IMR-90 (cell line): Measurements from ENCODE around the gene RMC1. TPM values are rescaled to one million over a fixed set of nuclear protein-coding genes. Genes with fewer than 3 reads are reported as not detected.

Experiments
- ATAC-seq: fragments of 200-7000 bp; cut with Tn5 transposase; 2 replicates; pipeline ENCODE4 v1.9.1; 2020; ENCODE audit warnings: low read depth, mild to moderate bottlenecking, moderate library complexity
- BruUV-seq: library from RNA; stranded (reverse); fragments of 400-500 nt; replicated peaks from 2 replicates; lab custom pipeline; 2021; lab: Mats Ljungman, UMichigan
- CTCF ChIA-PET: fragments of 300-600 bp; formaldehyde crosslinking; extraction: SDS; loops from one replicate; lab custom pipeline; 2021; ENCODE audit warnings: antibody characterized with exemption; lab: Yijun Ruan, JAX
- POLR2A ChIA-PET: fragments of 300-600 bp; sonication (Branson Sonifier 250); formaldehyde crosslinking; loops from one replicate; lab custom pipeline; 2022; ENCODE audit warnings: antibody characterized with exemption; ENCODE audit not compliant: unreplicated experiment; lab: Charles Lee
- DNase-seq: peaks from one replicate; pipeline ENCODE4 v3.0.0; 2013
- H2AFZ ChIP-seq: replicated peaks from 2 replicates; pipeline ENCODE3; 2013; ENCODE audit warnings: low read length, mild to moderate bottlenecking; ENCODE audit not compliant: poor library complexity
- H2AK5ac ChIP-seq: 2 replicates; pipeline ENCODE4 v1.6.1; 2013; ENCODE audit warnings: low read depth, low read length, inconsistent platforms
- H2AK9ac ChIP-seq: replicated peaks from 2 replicates; pipeline ENCODE3; 2013; ENCODE audit warnings: mild to moderate bottlenecking, low read depth, low read length, moderate library complexity; ENCODE audit not compliant: poor library complexity
- H2BK120ac ChIP-seq: 2 replicates; pipeline ENCODE4 v1.6.1; 2013; ENCODE audit warnings: low read depth, low read length, inconsistent platforms
- H2BK15ac ChIP-seq: 3 replicates; pipeline ENCODE4 v1.6.1; 2013; ENCODE audit warnings: low read depth, low read length, inconsistent platforms
- H2BK20ac ChIP-seq: 2 replicates; pipeline ENCODE4 v1.6.1; 2013; ENCODE audit warnings: low read depth, mild to moderate bottlenecking, inconsistent platforms, low read length, moderate library complexity
- H2BK5ac ChIP-seq: 2 replicates; pipeline ENCODE4 v1.6.1; 2013; ENCODE audit warnings: mild to moderate bottlenecking, low read depth, low read length, inconsistent platforms; ENCODE audit not compliant: poor library complexity, severe bottlenecking
- H3K14ac ChIP-seq: replicated peaks from 2 replicates; pipeline ENCODE4 v1.6.1; 2013; ENCODE audit warnings: low read depth, low read length, inconsistent platforms
- H3K18ac ChIP-seq: 2 replicates; pipeline ENCODE4 v1.6.1; 2013; ENCODE audit warnings: low read depth, low read length, control low read depth
- H3K23ac ChIP-seq: 2 replicates; pipeline ENCODE4 v1.6.1; 2013; ENCODE audit warnings: low read depth, low read length, inconsistent platforms
- H3K27ac ChIP-seq: 2 replicates; pipeline ENCODE4 v1.5.1; 2013; ENCODE audit warnings: mild to moderate bottlenecking, control low read depth, low read length; ENCODE audit not compliant: insufficient read depth
- H3K27me3 ChIP-seq: 2 replicates; pipeline ENCODE4 v1.6.1; 2013; ENCODE audit warnings: low read length; ENCODE audit not compliant: control insufficient read depth, insufficient read depth
- H3K36me3 ChIP-seq: 2 replicates; pipeline ENCODE4 v1.6.1; 2013; ENCODE audit warnings: low read length, mixed read lengths; ENCODE audit not compliant: control insufficient read depth, insufficient read depth
- H3K4ac ChIP-seq: 2 replicates; pipeline ENCODE4 v1.6.1; 2013; ENCODE audit warnings: low read depth, low read length, inconsistent platforms
- H3K4me1 ChIP-seq: 2 replicates; pipeline ENCODE4 v1.6.1; 2013; ENCODE audit warnings: low read length, mixed read lengths; ENCODE audit not compliant: control insufficient read depth, insufficient read depth
- H3K4me2 ChIP-seq: 2 replicates; pipeline ENCODE4 v1.6.1; 2013; ENCODE audit warnings: low read depth, mild to moderate bottlenecking, control low read depth, low read length, moderate library complexity
- H3K4me3 ChIP-seq: 2 replicates; pipeline ENCODE4 v1.5.1; 2013; ENCODE audit warnings: low read depth, mild to moderate bottlenecking, control low read depth, low read length, moderate library complexity; ENCODE audit not compliant: insufficient read depth
- H3K56ac ChIP-seq: 2 replicates; pipeline ENCODE4 v1.6.1; 2013; ENCODE audit warnings: low read length, inconsistent platforms; ENCODE audit not compliant: insufficient read depth; ENCODE audit errors: extremely low read depth
- H3K79me1 ChIP-seq, 2 experiments: 2 replicates each; pipeline ENCODE4 v1.6.1; 2013; ENCODE audit warnings: low read length in 2 of 2, inconsistent platforms in 1 of 2, low read depth in 1 of 2
- H3K9ac ChIP-seq: 2 replicates; pipeline ENCODE4 v1.6.1; 2013; ENCODE audit warnings: low read depth, low read length, control low read depth
- H3K9me1 ChIP-seq: 2 replicates; pipeline ENCODE4 v1.6.1; 2013; ENCODE audit warnings: low read length, inconsistent platforms; ENCODE audit not compliant: insufficient read depth
- H3K9me3 ChIP-seq: 2 replicates; pipeline ENCODE4 v1.6.1; 2013; ENCODE audit warnings: low read length; ENCODE audit not compliant: control insufficient read depth, insufficient read depth
- H4K20me1 ChIP-seq: 2 replicates; pipeline ENCODE4 v1.6.1; 2013; ENCODE audit warnings: low read length, inconsistent platforms; ENCODE audit not compliant: insufficient read depth
- H4K5ac ChIP-seq: 2 replicates; pipeline ENCODE4 v1.6.1; 2013; ENCODE audit warnings: mild to moderate bottlenecking, low read depth, low read length, control low read depth
- H4K8ac ChIP-seq, 2 experiments: 2 replicates each; pipeline ENCODE4 v1.6.1; 2013; ENCODE audit warnings: low read depth in 2 of 2, low read length in 2 of 2, control low read depth in 1 of 2, inconsistent platforms in 1 of 2
- H4K91ac ChIP-seq: 2 replicates; pipeline ENCODE4 v1.6.1; 2013; ENCODE audit warnings: low read depth, low read length, inconsistent platforms; ENCODE audit not compliant: insufficient read depth
- BHLHE40 ChIP-seq: fragments of 150-350 bp; IDR thresholded peaks from 2 replicates; pipeline ENCODE4 v1.6.1; 2016; ENCODE audit warnings: mild to moderate bottlenecking, low read depth, low read length
- CEBPB ChIP-seq: IDR thresholded peaks from 2 replicates; pipeline ENCODE4 v1.6.1; 2012; ENCODE audit warnings: low read depth, low read length, improper control_type of control experiment
- CHD1 ChIP-seq: IDR thresholded peaks from 2 replicates; pipeline ENCODE4 v1.6.1; 2012; ENCODE audit warnings: low read depth, low read length, improper control_type of control experiment
- FOS ChIP-seq: fragments of 150-350 bp; IDR thresholded peaks from 2 replicates; pipeline ENCODE4 v1.6.1; 2016; ENCODE audit warnings: low read depth, low read length
- MAFK ChIP-seq: IDR thresholded peaks from 2 replicates; pipeline ENCODE4 v1.6.1; 2012; ENCODE audit warnings: low read depth, low read length, improper control_type of control experiment
- MAZ ChIP-seq: IDR thresholded peaks from 2 replicates; pipeline ENCODE4 v1.6.1; 2012; ENCODE audit warnings: low read depth, mild to moderate bottlenecking, low read length, improper control_type of control experiment, moderate library complexity, borderline replicate concordance
- MXI1 ChIP-seq: IDR thresholded peaks from 2 replicates; pipeline ENCODE4 v1.6.1; 2012; ENCODE audit warnings: low read depth, mild to moderate bottlenecking, low read length, moderate library complexity, borderline replicate concordance
- NFE2L2 ChIP-seq: fragments of 150-350 bp; IDR thresholded peaks from 2 replicates; pipeline ENCODE4 v1.6.1; 2016; ENCODE audit warnings: low read depth, mild to moderate bottlenecking, low read length
- POLR2A ChIP-seq: IDR thresholded peaks from 2 replicates; pipeline ENCODE4 v1.6.1; 2012; ENCODE audit warnings: mild to moderate bottlenecking, low read depth, low read length
- RAD21 ChIP-seq: IDR thresholded peaks from 2 replicates; pipeline ENCODE4 v1.6.1; 2012; ENCODE audit warnings: low read length, improper control_type of control experiment
- RCOR1 ChIP-seq: IDR thresholded peaks from 2 replicates; pipeline ENCODE4 v1.6.1; 2012; ENCODE audit warnings: mild to moderate bottlenecking, low read length, improper control_type of control experiment; ENCODE audit not compliant: insufficient replicate concordance
- RFX5 ChIP-seq: IDR thresholded peaks from 2 replicates; pipeline ENCODE4 v1.8.0; 2012; ENCODE audit warnings: low read depth, mild to moderate bottlenecking, low read length, moderate library complexity
- SMC3 ChIP-seq: fragments of 150-350 bp; IDR thresholded peaks from 2 replicates; pipeline ENCODE4 v1.6.1; 2016; ENCODE audit warnings: low read depth, mild to moderate bottlenecking, antibody characterized with exemption, low read length, moderate library complexity
- WGBS, 2 experiments: methylation state at CpG; one replicate each; pipeline versions ENCODE4 v1.1.5 to v1.1.7; 2013; ENCODE audit warnings: missing lambda C conversion rate in 2 of 2; ENCODE audit not compliant: insufficient read length in 1 of 2; ENCODE audit errors: extremely low coverage in 2 of 2; 5-methylcytosine and 5-hydroxymethylcytosine counted together
- dilution Hi-C: fragments of 300-500 bp; cut with HindIII; formaldehyde crosslinking; loops from one replicate; pipeline ENCODE4 v1.14.3; 2018; ENCODE audit warnings: low sequenced_read_pairs; ENCODE audit not compliant: unreplicated experiment
- in situ Hi-C: fragments of 300-500 bp; cut with MboI; formaldehyde crosslinking; loops from 3 replicates; pipeline ENCODE4 v1.14.3; 2019; ENCODE audit warnings: low sequenced_read_pairs, inconsistent platforms, mixed read lengths
- intact Hi-C: fragments of 100-400 bp; cut with micrococcal nuclease; formaldehyde crosslinking; loops from 2 replicates; pipeline ENCODE4 v1.10.0; 2022
- polyA plus RNA-seq, 3 experiments: library from polyadenylated mRNA; depleted of rRNA; stranded (reverse); fragments of >200 nt; gene quantifications; 2 replicates each; pipeline ENCODE4 v1.2.3, GENCODE V29; 2012; ENCODE audit warnings: low replicate concordance in 1 of 3
- total RNA-seq: library from RNA; depleted of rRNA; stranded (reverse); fragments of >200 nt; gene quantifications from 2 replicates; pipeline ENCODE4 v1.2.3, GENCODE V29; 2012
- TF ChIP-seq, protein P1 (sequence below): conservative IDR thresholded peaks from 2 replicates; pipeline ENCODE4 v1.5.1; 2012; ENCODE audit warnings: mild to moderate bottlenecking, low read depth, low read length, improper control_type of control experiment
- TF ChIP-seq, protein P2 (sequence below): fragments of 150-350 bp; IDR thresholded peaks from 2 replicates; pipeline ENCODE4 v1.6.1; 2017; ENCODE audit warnings: mild to moderate bottlenecking, antibody characterized with exemption, low read length, low read depth

Gene RMC1
- total and polyA plus RNA-seq, 2 of the 4 experiments (the other 2 are of a cell fraction), result 14.2 to 18.0 TPM

- intact Hi-C loops (no loop called here), dilution Hi-C loops (no loop called here), in situ Hi-C loops (no loop called here)
- Histone ChIP-seq H2BK120ac (no peak overlapping the region), H3K9me3 (no peaks in the 10 kb centered on the region), H3K9me1 (0 out of 2 replicates have a peak, but pooled peaks cover 3% of the 10 kb centered on the region), H2BK20ac (no peak overlapping the region), H4K91ac (no peak overlapping the region), H3K36me3 (peaks cover 27% of the 10 kb centered on the region), H2BK5ac (no peak overlapping the region), H3K27ac (no peak overlapping the region), H3K4me1 (no peaks in the 10 kb centered on the region; the same call in 1 of the 2 replicates), H3K14ac (no peak overlapping the region), H3K23ac (no peak overlapping the region), H3K4me3 (no peak overlapping the region), H2AK5ac (no peak overlapping the region), H3K27me3 (no peaks in the 10 kb centered on the region), H3K9ac (no peak overlapping the region), H3K4me2 (no peak overlapping the region), H4K8ac (no peak overlapping the region), H3K56ac (no peak overlapping the region), H3K18ac (no peak overlapping the region), H3K79me1 (peaks cover 13 to 20% of the 10 kb centered on the region in 2 experiments), H3K4ac (no peak overlapping the region), H2BK15ac (no peak overlapping the region), H2AK9ac (no peak overlapping the region), H4K5ac (no peak overlapping the region), H2AFZ (no peak overlapping the region), H4K20me1 (peaks cover 12% of the 10 kb centered on the region; the same call in 1 of the 2 replicates)
- WGBS, 2 experiments, result no CpG with 5 or more reads among the region's 7 CpGs
- POLR2A ChIA-PET, result no interaction called here
- ATAC-seq (no peak), DNase-seq (no peak)
- BruUV-seq, result no TSS peak
- CTCF ChIA-PET, result no interaction called here
- TF ChIP-seq NFE2L2 (no peak), POLR2A (no peak), BHLHE40 (no peak), MAFK (no peak), CEBPB (no peak), MXI1 (no peak), RAD21 (no peak), RFX5 (no peak), MAZ (no peak), CHD1 (no peak), RCOR1 (no peak), FOS (no peak), SMC3 (no peak)
- TF ChIP-seq, protein P1, sequence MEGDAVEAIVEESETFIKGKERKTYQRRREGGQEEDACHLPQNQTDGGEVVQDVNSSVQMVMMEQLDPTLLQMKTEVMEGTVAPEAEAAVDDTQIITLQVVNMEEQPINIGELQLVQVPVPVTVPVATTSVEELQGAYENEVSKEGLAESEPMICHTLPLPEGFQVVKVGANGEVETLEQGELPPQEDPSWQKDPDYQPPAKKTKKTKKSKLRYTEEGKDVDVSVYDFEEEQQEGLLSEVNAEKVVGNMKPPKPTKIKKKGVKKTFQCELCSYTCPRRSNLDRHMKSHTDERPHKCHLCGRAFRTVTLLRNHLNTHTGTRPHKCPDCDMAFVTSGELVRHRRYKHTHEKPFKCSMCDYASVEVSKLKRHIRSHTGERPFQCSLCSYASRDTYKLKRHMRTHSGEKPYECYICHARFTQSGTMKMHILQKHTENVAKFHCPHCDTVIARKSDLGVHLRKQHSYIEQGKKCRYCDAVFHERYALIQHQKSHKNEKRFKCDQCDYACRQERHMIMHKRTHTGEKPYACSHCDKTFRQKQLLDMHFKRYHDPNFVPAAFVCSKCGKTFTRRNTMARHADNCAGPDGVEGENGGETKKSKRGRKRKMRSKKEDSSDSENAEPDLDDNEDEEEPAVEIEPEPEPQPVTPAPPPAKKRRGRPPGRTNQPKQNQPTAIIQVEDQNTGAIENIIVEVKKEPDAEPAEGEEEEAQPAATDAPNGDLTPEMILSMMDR, result no peak
- TF ChIP-seq, protein P2, sequence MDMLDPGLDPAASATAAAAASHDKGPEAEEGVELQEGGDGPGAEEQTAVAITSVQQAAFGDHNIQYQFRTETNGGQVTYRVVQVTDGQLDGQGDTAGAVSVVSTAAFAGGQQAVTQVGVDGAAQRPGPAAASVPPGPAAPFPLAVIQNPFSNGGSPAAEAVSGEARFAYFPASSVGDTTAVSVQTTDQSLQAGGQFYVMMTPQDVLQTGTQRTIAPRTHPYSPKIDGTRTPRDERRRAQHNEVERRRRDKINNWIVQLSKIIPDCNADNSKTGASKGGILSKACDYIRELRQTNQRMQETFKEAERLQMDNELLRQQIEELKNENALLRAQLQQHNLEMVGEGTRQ, result no peak
Observed at GRCh38 chr18:23568281-23569138, 65.2 kb downstream of the RMC1 start.
